ENCODE data around the gene TMEM202.

The TMEM202 gene

DNA sequence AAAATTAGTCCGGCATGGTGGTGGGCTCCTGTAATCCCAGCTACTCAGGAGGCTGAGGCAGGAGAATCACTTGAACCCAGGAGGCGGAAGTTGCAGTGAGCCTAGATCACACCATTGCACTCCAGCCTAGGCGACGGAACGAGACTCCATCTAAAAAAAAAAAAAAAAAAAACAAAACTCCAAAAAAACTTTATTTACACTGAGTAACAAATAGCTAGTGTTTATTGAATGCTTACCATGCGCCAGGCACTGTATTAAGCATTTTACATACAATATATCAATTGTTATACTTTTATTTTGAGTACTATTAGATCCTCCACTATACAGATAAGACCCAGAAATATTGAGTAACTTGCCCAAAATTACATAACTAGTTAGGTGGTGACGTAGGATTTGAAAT lies 58.6 kb downstream of the TMEM202 start:
- no peak overlapping the region for H3K27ac ChIP-seq
- TF ChIP-seq, protein P1, sequence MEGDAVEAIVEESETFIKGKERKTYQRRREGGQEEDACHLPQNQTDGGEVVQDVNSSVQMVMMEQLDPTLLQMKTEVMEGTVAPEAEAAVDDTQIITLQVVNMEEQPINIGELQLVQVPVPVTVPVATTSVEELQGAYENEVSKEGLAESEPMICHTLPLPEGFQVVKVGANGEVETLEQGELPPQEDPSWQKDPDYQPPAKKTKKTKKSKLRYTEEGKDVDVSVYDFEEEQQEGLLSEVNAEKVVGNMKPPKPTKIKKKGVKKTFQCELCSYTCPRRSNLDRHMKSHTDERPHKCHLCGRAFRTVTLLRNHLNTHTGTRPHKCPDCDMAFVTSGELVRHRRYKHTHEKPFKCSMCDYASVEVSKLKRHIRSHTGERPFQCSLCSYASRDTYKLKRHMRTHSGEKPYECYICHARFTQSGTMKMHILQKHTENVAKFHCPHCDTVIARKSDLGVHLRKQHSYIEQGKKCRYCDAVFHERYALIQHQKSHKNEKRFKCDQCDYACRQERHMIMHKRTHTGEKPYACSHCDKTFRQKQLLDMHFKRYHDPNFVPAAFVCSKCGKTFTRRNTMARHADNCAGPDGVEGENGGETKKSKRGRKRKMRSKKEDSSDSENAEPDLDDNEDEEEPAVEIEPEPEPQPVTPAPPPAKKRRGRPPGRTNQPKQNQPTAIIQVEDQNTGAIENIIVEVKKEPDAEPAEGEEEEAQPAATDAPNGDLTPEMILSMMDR (conservative IDR thresholded peaks at IDR 0.05), result no peak

All from VCaP (cell line).